GM18868 (cell line): ENCODE results near the gene TNFSF10.
"Not testable (repeated sequence)": the region's sequence is repeated elsewhere in the genome, so short reads cannot be mapped to it uniquely, and the experiment has no call there.

Experiments used
- ATAC-seq: cut with Tn5 transposase; IDR thresholded peaks from one replicate; pipeline ENCODE4 v1.9.1; 2021; ENCODE audit warnings: mild to moderate bottlenecking, moderate library complexity; ENCODE audit not compliant: unreplicated experiment

Gene TNFSF10

DNA sequence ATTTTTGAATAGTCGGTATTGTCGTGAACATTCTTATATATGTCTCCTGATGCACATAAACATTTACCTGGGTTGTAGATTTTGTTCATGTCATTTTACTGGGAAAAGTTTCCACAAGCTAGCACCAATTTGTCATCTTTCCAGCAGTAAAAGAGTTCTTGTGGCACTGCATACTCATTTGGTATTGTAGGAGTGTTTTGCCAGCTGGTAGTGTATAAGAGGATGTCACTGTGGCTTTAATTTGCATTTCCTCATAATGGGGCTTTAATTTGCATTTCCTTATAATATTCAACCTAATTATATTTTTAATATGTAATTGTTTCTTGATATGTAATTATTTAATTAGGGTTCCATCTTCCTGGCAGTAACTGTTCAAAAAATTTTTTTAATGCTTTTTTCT is 21.2 kb upstream of the TNFSF10 start:
- no peak for ATAC-seq

DNA sequence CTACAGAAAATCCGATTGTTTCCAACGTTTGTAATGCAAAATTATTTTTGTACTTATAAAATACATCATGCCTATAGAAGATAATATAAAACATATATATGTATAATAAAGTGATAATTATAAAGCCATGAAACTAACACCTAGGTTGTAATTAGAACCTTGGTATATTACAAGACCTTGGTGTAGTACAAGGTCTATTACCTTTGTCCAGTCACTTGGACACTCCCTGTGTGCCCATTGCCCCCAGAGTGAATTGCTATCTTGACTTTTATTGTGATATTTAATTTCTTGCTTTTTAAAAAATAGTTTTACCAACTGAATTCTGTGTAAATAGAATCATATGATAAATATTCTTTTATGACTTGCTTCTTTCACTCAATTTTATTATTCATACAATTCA is 20.7 kb upstream of the TNFSF10 start:
- no peak for ATAC-seq

DNA sequence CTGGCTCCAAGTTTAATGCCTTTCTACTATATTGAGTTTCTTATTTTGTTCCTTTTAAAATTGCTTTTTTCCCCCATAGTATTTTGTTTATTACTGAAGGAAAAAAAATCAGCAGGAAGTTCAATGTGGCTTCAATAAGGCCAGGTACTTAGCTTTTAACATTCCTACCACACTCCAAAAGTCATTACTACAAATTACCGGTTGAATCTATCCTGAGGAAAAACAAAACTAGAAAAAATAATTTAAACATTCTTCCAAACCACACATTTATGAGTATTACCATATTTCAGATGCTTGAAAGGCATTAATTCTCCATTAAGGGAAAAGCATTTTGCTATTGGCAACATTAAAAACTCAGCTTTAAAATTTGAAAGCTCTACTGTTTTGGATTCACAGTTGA is 20.2 kb upstream of the TNFSF10 start:
- no peak for ATAC-seq

DNA sequence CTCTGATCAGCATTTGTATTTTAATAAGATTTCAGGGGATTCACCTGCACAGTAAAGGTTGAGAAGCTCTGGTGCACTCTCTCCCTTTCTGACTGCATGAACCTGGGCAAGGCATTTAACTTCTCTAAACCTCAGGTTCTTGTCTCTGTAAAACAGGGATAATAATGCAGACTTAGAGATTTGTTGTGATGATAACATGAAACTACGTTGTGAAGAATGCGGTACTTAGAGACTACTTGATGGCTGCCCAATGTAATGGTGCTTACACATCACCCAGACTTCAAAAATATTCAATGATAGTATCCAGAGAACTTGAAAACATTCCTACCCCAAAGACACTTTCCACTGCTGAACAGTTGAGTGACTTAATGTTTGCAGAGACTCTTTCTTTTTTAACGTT is 19.8 kb upstream of the TNFSF10 start:
- no peak for ATAC-seq

DNA sequence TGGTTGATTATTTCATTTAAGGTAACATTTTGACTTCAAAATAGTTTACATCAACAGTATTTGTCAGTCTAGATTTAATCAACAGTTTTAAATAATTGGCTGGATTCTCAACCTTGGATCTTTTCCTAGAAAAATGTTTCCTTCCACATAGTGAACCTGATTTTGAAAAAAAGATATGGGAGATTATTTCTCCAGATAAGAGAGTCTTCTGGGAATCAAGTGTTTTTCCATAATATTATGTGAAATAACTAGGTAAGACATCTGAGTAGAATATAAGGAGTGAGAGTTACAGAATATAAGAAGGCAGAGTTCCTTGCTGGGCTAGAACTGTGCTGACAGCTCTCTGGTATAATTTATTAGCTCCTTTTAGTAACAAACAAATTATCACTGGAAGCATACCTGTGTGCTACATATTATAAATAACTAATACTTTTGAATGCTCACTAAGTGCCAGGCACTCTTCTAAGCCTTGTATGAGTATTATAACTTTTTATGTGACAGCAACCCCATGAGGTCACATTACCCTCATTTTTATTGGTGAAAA is 18.8 kb upstream of the TNFSF10 start:
- ATAC-seq = no peak

DNA sequence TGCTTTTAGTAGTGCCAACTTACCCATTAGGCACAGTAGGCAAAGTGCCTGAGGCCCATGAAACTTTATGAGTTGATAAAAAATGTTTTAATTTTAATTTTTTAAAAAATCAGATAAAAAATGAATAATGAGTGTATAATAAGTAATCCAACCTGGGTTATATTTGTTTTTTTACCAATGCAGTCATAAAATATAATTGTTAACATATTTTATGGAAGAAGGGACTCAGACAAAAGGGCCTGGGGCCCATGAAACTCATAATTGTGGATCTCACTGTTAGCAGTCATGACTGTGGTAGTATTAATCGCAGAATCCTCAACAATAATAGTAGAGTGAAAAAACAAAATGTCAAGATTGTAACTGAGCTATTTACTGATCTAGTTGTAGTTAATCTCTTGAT is 16.8 kb upstream of the TNFSF10 start:
- no peak for ATAC-seq

DNA sequence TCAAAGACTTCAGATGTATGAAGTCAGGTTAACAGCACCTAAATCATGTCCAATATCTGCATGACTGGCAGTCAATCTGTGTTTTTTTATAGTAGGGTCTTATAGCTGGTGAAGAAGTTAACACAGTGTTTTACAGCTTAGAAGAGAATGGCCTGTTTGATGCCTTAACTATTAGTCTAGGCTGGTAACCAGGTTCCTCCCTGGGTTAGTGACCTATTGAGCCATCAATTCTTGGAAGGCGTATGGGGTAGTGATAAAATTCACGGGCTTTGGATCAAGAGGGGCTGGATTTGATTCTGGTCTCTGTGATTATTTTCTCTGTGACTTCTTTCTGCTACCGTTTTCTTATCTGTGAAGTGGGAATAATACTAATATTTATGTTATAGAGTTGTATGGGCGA is 16.0 kb upstream of the TNFSF10 start:
- ATAC-seq = no peak

DNA sequence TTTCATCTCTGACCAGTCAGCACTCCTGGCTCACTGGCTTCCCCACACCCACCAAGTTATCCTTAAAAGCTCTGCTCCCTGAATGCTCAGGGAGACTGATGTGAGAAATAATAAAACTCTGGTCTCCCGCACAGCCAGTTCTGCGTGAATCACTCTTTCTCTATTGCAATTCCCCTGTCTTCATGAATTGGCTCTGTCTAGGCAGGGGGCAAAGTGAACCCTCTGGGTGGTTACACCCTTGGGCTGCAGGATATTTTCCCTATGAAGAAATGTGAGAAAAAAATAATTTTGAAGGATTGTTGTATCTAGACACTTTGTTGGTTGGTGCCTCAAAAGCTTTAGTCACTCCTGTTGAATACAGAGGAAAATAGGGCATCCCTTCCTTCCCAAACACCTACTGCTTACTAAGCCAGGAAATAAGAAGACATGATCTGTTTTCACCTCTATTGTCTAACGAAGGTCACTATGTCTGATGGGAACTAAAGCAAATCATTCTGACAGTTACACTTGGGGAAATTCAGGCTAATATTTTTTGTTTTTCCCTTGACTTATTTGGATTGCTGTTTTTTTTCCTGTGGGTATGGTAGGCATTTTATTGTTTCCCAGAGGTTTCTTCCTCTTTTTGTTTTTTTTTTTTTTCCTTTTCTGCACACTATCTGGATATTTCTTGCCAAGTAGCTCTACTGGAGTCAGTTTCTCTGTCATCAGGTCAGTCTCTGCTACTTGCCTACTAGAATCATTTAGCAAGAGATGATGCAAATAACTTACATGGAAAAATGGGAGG is 15.3 kb upstream of the TNFSF10 start:
- no peak for ATAC-seq

DNA sequence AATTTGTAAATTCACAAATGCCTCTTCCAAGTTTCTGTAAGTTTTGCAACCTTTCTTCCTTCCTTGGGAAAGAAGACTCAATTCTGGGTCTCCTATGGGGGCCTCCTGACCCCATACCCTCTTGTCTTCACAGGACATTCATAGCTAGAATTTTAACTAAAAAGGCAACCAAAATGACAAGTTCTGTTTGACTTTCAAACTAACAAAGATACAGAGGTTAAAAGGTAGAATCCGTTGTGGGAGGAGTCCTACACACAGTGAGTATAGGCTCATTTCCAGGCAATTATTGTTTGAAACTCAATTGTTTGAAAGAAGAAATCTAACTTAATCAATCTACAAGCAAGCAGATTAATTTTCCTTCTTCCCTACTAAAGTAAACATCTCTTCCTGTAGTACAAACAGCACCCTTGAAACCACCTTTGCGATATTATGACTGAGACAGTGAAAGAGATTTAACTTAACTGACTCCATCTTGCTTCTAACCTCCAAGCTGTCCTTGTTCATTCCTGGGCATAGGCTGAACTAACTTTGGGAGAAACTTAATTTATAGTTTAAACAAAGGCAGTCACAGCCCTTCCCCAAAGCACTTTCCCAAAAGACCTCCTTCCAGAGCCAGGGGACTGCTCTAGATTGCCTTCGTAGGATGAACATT is 14.4 kb upstream of the TNFSF10 start:
- ATAC-seq = no peak

- no peak for ATAC-seq
Observed at GRCh38 chr3:172536993-172537419, 13.8 kb upstream of the TNFSF10 start.

DNA sequence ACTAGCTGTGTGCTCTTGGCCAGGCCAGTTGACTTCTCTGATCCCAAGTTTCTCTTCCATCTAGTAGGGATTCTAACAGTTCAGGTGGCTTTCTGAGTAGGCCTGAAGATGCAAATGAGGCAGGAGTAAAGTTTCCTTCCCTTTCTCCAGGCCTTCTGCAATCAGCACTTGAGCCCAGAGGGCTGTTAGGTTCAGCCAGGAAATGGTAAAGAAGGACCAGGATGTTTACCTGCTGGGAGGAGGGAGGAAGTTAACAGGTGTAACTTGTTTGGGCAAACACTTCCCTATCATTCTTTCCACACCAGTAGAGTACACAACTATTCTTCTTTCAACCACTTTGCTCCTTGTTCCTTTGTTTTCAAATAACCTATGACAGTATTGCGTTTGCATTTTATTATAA is 13.3 kb upstream of the TNFSF10 start:
- ATAC-seq = no peak

DNA sequence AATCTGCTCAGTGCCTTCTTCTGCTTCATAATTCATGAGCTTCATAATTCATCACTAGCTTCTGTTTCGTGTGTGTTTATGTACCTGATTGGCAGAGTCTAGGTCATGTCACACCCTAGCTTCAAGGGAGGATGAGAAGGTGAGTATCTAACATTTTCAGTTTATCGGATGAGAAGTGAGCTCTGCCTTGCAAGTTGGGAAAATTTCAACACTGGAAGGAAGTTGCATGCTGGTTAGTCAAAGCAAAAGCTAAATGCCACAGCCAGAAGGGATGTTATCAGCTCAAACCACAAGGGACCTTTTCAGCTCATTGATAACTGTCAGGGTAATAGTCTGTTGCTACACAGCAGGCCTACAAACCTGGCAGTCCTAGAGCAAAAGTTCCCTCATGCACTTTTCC is 7.3 kb upstream of the TNFSF10 start:
- peak; percentile 76 for ATAC-seq

DNA sequence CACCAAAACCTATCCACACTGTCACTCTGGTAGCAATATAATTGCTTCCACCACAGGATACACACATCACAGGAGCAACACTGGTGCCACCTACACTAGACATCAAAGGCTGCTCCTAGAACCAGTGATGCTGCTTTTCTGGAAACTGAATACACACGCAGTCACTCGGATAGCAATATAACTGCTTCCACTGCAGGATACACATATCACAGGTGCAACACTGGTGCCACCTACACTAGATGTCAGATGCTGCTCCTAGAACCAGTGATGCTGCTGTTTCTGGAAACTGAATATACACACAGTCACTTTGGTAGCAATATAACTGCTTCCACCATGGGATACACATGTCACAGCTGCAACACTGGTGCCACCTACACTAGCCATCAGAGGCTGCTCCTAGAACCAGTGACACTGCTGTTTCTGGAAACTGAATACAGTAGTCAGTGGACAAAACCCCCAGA is 6.9 kb upstream of the TNFSF10 start:
- peak; percentile 12 for ATAC-seq

DNA sequence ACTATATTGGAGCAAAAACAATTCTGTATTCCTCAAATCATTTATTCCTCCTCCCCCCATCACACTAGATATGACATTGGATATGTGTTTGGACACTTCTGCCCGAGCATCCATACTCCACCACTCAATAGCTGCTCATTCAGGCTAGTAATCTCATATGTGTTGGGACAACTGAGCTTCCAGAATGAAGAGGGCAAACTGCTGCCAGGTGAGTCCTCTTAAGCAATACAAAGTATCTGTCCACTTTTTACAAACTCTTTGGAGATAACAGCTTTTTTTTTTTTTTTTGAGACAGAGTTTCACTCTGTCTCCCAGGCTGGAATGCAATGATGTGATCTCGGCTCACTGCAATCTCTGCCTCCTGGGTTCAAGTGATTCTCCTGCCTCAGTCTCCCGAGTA is 5.4 kb upstream of the TNFSF10 start:
- ATAC-seq = no peak

DNA sequence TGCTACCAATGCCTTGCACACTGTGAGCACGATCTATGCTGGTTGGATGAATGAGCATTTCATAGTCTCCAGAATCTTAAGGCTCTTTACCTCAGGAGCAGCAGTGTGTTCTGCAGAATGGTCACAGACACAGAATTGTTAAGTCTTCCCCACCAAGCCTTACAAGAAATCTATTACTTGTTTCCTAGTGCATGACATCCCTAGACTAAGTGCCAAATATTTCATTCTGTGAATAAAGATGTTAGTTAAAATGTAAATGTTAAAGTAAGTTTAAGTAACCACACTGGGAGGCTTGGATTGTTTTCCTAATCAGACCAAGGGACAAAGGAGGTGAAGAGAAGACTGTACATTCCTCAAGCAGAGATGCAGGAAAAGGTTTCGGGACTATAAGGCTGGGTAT is 4.1 kb upstream of the TNFSF10 start:
- no peak for ATAC-seq

DNA sequence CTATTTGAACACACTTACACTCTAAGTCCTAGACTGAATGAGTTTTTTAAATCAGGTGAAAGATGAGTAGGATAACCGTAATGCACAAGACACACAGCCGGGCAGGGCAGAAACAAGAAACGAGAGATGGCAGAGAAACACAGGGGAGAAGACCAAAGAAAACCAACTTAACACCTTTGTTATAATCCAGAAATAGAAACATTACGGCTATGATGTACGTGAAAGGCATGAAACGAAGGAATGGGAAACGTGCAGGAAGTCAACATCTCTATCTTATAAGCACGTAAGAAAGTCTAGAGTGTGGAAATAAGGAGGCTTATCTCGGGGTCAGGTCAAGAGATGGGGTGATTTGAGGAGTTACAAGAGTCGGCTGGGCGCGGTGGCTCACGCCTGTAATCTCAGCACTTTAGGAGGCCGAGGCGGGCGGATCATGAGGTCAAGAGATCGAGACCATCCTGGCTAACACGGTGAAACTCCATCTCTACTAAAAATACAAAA is 1.9 kb upstream of the TNFSF10 start:
- no peak for ATAC-seq

DNA sequence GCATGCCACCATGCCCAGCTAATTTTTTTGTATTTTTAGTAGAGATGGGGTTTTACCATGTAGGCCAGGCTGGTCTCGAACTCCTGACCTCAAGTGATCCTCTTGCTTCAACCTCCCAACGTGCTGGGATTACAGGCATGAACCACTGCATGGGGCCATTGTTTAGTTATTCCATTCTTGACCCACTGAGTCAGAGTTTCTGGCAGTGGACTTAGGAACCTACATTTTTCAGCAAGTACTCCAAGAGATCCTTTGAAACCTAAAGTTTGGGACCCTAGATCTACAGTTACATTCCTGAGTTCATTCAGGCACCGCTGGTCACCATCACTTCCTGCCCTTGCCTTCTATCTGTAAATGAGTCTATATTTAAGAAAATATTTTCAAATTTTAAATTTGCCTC is 1.4 kb upstream of the TNFSF10 start:
- no peak for ATAC-seq

GRCh38 chr3:172521837-172522726 is 1.1 kb downstream of the TNFSF10 start:
- not testable (repeated sequence) for ATAC-seq

DNA sequence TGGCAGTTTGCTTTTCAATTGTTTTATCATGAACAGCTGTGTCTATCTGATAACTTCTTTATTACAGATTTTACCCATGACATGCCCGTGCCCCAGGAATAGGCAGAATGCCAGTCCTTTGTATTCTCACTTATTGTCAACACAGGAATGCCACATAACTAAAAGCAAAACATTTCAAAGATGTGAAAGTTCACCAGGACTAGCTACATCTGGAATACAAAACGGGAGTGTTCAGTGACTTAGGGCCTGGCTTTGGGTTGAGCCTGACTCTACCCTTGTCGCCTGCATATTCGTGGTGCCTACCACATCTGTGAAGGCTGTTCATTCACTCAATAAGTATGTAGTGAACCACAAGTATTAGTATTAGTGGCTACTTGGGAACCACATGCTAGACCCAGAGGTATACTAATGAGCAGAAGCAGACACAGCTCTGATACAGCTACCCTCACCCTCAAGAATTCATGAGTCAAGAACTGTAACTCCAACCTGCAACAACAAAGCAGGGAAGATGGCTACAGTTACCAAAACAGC is 2.9 kb downstream of the TNFSF10 start:
- peak; percentile 75 for ATAC-seq

DNA sequence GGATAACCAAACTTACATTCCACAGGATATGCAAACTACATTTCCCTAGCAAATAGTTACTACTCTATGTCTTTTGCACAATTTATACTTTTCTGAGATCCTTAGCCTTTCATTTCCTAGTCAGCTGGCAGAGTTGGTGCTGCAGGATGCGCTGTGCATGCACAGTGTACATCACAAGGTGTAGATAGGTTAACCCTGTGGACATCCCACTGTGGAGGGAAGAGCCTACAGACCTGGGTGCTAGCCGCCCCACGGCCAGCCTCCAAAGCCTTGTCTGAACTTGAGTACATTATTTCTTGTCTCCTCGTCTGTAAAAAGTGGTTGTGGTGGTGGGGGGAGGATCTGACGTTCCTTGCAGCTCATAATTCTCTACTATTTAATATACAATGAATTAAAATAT is 3.5 kb downstream of the TNFSF10 start:
- ATAC-seq = no peak
